Brain pericyte (primary cell): ENCODE measurements around the gene FAM43A.

ENCODE experiments used
- DNase-seq: peaks from one replicate; pipeline ENCODE4 v3.0.0-alpha.2; 2012; ENCODE audit warnings: low read depth, low spot score

The FAM43A gene

GRCh38 chr3:194707147-194707540, 21.5 kb downstream of the FAM43A start:
- DNase-seq: no peak

GRCh38 chr3:194711286-194711685, 25.6 kb downstream of the FAM43A start:
- no peak for DNase-seq

- DNase-seq: no peak
Measured at GRCh38 chr3:194711913-194712312, 26.2 kb downstream of the FAM43A start.

GRCh38 chr3:194713299-194714136, 27.8 kb downstream of the FAM43A start:
- no peak for DNase-seq

- DNase-seq: no peak
Measured at GRCh38 chr3:194714137-194714455, 28.4 kb downstream of the FAM43A start.

- no peak for DNase-seq
Measured at GRCh38 chr3:194714564-194714963, 28.9 kb downstream of the FAM43A start.

- no peak for DNase-seq
Measured at GRCh38 chr3:194715022-194715800, 29.5 kb downstream of the FAM43A start.

- no peak for DNase-seq
Measured at GRCh38 chr3:194718079-194718478, 32.4 kb downstream of the FAM43A start.

GRCh38 chr3:194720048-194720447, 34.4 kb downstream of the FAM43A start:
- DNase-seq: no peak

- DNase-seq: no peak
Measured at GRCh38 chr3:194723846-194724618, 38.3 kb downstream of the FAM43A start.

- no peak for DNase-seq
Measured at GRCh38 chr3:194725346-194725745, 39.7 kb downstream of the FAM43A start.

- DNase-seq: no peak
Measured at GRCh38 chr3:194727435-194728128, 41.9 kb downstream of the FAM43A start.

- DNase-seq: no peak
Measured at GRCh38 chr3:194728986-194729385, 43.3 kb downstream of the FAM43A start.

- DNase-seq: no peak
Measured at GRCh38 chr3:194730365-194730764, 44.7 kb downstream of the FAM43A start.

- DNase-seq: no peak
Measured at GRCh38 chr3:194731506-194732073, 45.9 kb downstream of the FAM43A start.

- DNase-seq: no peak
Measured at GRCh38 chr3:194732617-194733016, 46.9 kb downstream of the FAM43A start.

- no peak for DNase-seq
Measured at GRCh38 chr3:194736277-194736895, 50.7 kb downstream of the FAM43A start.

GRCh38 chr3:194736896-194737600, 51.4 kb downstream of the FAM43A start:
- no peak for DNase-seq
